MCF 10A (cell line): ENCODE data around the gene GRWD1. TPM values are rescaled to one million over a fixed set of nuclear protein-coding genes. Genes with fewer than 3 reads are reported as not detected.

Experiments
- BruUV-seq: library from RNA; stranded (reverse); fragments of 400-500 nt; replicated peaks from 2 replicates; lab custom pipeline; 2021; lab: Mats Ljungman, UMichigan
- CTCF ChIA-PET: fragments of 300-600 bp; sonication (Branson Sonifier 250); formaldehyde crosslinking; extraction: SDS; loops from one replicate; lab custom pipeline; 2021; ENCODE audit warnings: antibody characterized with exemption, inconsistent platforms; lab: Yijun Ruan, JAX
- POLR2A ChIA-PET: fragments of 300-600, 350-650 bp; sonication (Branson Sonifier 250); formaldehyde crosslinking; extraction: SDS; loops from one replicate; lab custom pipeline; 2020; ENCODE audit warnings: antibody characterized with exemption, inconsistent platforms; lab: Yijun Ruan, JAX
- DNase-seq: peaks from one replicate; pipeline ENCODE4 v3.0.0-alpha.2; 2018; ENCODE audit not compliant: unreplicated experiment
- H3K27ac Mint-ChIP-seq: one replicate; pipeline ENCODE4 v1.8.0; 2022; ENCODE audit warnings: mild to moderate bottlenecking, low read depth, mixed read lengths; ENCODE audit not compliant: unreplicated experiment
- H3K27me3 Mint-ChIP-seq: one replicate; pipeline ENCODE4 v1.8.0; 2022; ENCODE audit warnings: mixed read lengths; ENCODE audit not compliant: insufficient read depth, unreplicated experiment
- H3K36me3 Mint-ChIP-seq: one replicate; pipeline ENCODE4 v1.8.0; 2022; ENCODE audit warnings: mild to moderate bottlenecking, moderate library complexity, mixed read lengths; ENCODE audit not compliant: insufficient read depth, unreplicated experiment
- H3K4me1 Mint-ChIP-seq: one replicate; pipeline ENCODE4 v1.8.0; 2022; ENCODE audit warnings: mixed read lengths; ENCODE audit not compliant: insufficient read depth, unreplicated experiment
- H3K4me3 Mint-ChIP-seq: one replicate; pipeline ENCODE4 v1.8.0; 2022; ENCODE audit warnings: mild to moderate bottlenecking, moderate library complexity, mixed read lengths; ENCODE audit not compliant: unreplicated experiment
- H3K9me3 Mint-ChIP-seq: one replicate; pipeline ENCODE4 v1.8.0; 2022; ENCODE audit warnings: mixed read lengths; ENCODE audit not compliant: unreplicated experiment
- intact Hi-C: fragments of 100-400 bp; cut with micrococcal nuclease; formaldehyde crosslinking; loops from 2 replicates; pipeline ENCODE4 v1.14.1; 2022
- total RNA-seq: library from RNA; stranded (reverse); gene quantifications from 2 replicates; pipeline ENCODE4 v1.2.3, GENCODE V29; 2022
- TF ChIP-seq, protein P1 (sequence below): fragments of 200-600 bp; IDR thresholded peaks from one replicate; pipeline ENCODE4 v1.8.0; 2022; ENCODE audit warnings: antibody characterized with exemption, mild to moderate bottlenecking; ENCODE audit not compliant: unreplicated experiment

The GRWD1 gene
- total RNA-seq, 1 experiment from 2014 or later: 55.8 TPM

DNA sequence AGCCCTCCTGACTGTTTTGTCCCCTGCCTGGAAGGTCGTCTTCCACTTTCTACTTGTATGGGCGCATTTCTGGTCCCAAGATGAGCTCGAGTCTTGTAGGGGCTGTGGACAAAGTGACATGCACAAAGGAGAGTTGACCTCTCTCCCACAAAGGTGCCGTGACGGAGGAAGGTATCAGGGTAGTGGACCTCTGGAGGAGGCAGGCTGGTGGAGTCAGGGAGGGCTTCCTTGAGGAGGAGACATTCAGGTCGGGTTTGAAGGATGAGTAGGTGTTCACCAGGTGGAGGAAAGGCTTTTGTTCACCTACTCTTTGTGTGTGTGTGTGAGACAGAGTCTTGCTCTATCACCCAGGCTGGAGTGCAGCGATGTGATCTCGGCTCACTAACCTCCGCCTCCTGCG, 25.1 kb downstream of the GRWD1 start:
- BruUV-seq: no TSS peak
- no peak for DNase-seq

DNA sequence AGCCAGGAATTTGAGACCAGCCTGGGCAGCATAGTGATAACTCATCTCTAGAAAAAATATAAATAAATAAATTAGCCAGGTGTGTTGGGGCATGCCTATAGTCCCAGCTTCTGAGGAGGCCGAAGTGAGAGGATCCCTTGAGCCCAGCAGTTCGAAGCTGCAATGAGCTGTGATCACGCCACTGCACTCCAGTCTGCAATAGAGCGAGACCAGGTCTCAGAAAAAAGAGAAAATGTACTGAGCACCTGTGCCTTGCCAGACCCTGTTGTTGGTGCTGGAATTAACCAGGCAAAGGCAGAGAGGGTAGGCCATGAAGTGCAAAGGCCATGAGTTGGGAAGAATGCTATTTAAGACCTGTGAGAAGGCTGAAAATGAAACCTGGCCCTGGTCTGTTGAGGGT, 26.1 kb downstream of the GRWD1 start:
- no peak for DNase-seq
- POLR2A ChIA-PET: interaction anchor here (0.9 kb wide), 1 partner anchor 15 kb away, joined by 4 read pairs; no protein-coding TSS in a partner anchor
- H3K9me3 Mint-ChIP-seq: no peaks in the 10 kb centered on the region
- peaks cover 6% of the 10 kb centered on the region for H3K4me1 Mint-ChIP-seq
- CTCF ChIA-PET: interaction anchor here (1.3 kb wide), 1 partner anchor 112 kb away, joined by 4 read pairs; no protein-coding TSS in a partner anchor
- intact Hi-C loops: no loop called here
- H3K36me3 Mint-ChIP-seq: peaks cover 59% of the 10 kb centered on the region
- TF ChIP-seq, protein P1, sequence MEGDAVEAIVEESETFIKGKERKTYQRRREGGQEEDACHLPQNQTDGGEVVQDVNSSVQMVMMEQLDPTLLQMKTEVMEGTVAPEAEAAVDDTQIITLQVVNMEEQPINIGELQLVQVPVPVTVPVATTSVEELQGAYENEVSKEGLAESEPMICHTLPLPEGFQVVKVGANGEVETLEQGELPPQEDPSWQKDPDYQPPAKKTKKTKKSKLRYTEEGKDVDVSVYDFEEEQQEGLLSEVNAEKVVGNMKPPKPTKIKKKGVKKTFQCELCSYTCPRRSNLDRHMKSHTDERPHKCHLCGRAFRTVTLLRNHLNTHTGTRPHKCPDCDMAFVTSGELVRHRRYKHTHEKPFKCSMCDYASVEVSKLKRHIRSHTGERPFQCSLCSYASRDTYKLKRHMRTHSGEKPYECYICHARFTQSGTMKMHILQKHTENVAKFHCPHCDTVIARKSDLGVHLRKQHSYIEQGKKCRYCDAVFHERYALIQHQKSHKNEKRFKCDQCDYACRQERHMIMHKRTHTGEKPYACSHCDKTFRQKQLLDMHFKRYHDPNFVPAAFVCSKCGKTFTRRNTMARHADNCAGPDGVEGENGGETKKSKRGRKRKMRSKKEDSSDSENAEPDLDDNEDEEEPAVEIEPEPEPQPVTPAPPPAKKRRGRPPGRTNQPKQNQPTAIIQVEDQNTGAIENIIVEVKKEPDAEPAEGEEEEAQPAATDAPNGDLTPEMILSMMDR: no peak
- H3K27ac Mint-ChIP-seq: no peak overlapping the region
- no peaks in the 10 kb centered on the region for H3K27me3 Mint-ChIP-seq
- no peak overlapping the region for H3K4me3 Mint-ChIP-seq
- no TSS peak for BruUV-seq

More for the DNA sequence above, 25.1 kb downstream of the GRWD1 start:
- TF ChIP-seq, protein P1: no peak
- H3K27ac Mint-ChIP-seq: no peak overlapping the region
- H3K9me3 Mint-ChIP-seq: no peaks in the 10 kb centered on the region
- peak overlapping the region; percentile 77 for H3K4me3 Mint-ChIP-seq
- H3K4me1 Mint-ChIP-seq: peaks cover 12% of the 10 kb centered on the region
- no peaks in the 10 kb centered on the region for H3K27me3 Mint-ChIP-seq
- intact Hi-C loops: no loop called here
- ChIA-PET POLR2A (interaction anchor here (0.9 to 1.7 kb wide), 4 partner anchors 16 to 26 kb away, joined by 4 to 22 read pairs (median 6); no protein-coding TSS in a partner anchor), CTCF (interaction anchor here (1.3 to 2.4 kb wide), 4 partner anchors 17 to 130 kb away, joined by 3 to 12 read pairs (median 6); no protein-coding TSS in a partner anchor)
- peaks cover 52% of the 10 kb centered on the region for H3K36me3 Mint-ChIP-seq

DNA sequence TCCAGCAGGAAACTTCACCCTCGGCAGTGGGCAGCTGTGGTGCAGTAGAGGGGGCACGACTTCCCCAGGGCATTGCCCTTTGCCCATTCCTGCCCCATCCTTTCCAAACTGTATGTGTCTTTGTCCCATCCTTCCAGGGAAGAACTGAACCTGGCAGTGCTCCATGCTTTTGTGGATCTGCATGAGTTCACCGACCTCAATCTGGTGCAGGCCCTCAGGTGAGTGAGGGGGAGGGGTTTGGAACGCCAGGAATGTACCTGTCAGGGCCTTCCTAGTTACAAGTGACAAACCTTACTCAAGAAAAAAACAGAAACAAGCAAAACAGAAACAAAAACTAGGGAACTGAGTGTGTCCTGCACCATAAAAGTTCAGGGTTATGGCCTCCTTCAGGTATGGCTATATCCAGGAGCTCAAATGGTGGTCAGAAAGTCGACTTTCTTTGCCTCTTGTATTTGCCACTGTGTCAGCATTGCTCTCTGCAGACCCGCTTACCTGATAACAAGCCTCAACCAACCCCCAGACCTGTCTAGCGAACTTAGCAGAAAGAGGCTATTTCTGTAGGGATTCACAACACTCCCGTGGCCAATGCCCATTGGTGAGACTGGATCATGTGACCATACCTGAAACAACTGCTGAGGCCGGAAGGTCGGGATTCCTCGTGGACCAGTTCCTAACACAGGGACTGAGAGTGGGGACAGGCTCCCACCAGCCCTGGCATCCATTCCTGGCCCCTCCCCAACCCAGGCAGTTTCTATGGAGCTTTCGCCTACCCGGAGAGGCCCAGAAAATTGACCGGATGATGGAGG, 27.6 kb downstream of the GRWD1 start:
- TF ChIP-seq, protein P1: no peak
- BruUV-seq: no TSS peak
- intact Hi-C loops: no loop called here
- H3K27ac Mint-ChIP-seq: no peak overlapping the region
- peaks cover 61% of the 10 kb centered on the region for H3K36me3 Mint-ChIP-seq
- H3K4me1 Mint-ChIP-seq: peaks cover 5% of the 10 kb centered on the region
- H3K4me3 Mint-ChIP-seq: no peak overlapping the region
- ChIA-PET CTCF (interaction anchor here (0.5 to 1.9 kb wide), 3 partner anchors 17 to 111 kb away, joined by 3 to 6 read pairs (median 4); no protein-coding TSS in a partner anchor), POLR2A (interaction anchor here (1.7 kb wide), 1 partner anchor 14 kb away, joined by 7 read pairs; no protein-coding TSS in a partner anchor)
- DNase-seq: no peak
- no peaks in the 10 kb centered on the region for H3K27me3 Mint-ChIP-seq
- no peaks in the 10 kb centered on the region for H3K9me3 Mint-ChIP-seq

DNA sequence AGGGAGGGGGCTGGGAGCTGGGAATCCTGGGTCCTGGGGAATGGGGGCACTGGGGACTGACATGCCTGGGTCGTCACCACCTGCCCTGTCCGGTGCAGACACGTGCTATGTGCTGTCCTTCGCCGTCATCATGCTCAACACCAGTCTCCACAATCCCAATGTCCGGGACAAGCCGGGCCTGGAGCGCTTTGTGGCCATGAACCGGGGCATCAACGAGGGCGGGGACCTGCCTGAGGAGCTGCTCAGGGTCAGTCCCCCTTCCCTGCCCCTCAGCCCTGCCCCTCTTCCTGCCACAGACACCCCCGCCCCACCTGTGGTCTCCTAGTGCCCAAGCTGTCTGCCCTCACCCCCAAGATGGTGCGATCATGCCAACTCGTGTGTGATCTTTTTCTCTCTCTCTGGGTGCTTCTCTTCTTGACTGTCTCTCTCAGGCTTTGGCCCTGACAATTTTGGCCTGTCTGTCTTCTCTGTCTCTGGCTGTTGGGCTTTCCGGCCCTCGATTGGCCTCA, 28.4 kb downstream of the GRWD1 start:
- POLR2A ChIA-PET: interaction anchor here (1.6 to 1.7 kb wide), 2 partner anchors 13 kb away, joined by 5 to 7 read pairs; no protein-coding TSS in a partner anchor
- TF ChIP-seq, protein P1: no peak
- no peak overlapping the region for H3K27ac Mint-ChIP-seq
- peaks cover 67% of the 10 kb centered on the region for H3K36me3 Mint-ChIP-seq
- CTCF ChIA-PET: interaction anchor here (1.9 kb wide), 1 partner anchor 16 kb away, joined by 6 read pairs; no protein-coding TSS in a partner anchor
- no peak for DNase-seq
- peaks cover 5% of the 10 kb centered on the region for H3K4me1 Mint-ChIP-seq
- intact Hi-C loops: no loop called here
- no TSS peak for BruUV-seq
- no peaks in the 10 kb centered on the region for H3K27me3 Mint-ChIP-seq
- H3K9me3 Mint-ChIP-seq: no peaks in the 10 kb centered on the region
- no peak overlapping the region for H3K4me3 Mint-ChIP-seq
